A549 (cell line): ENCODE results near the gene TLR9. TPM values are rescaled to one million over a fixed set of nuclear protein-coding genes. Genes with fewer than 3 reads are reported as not detected.

ENCODE experiments used
- ATAC-seq, 2 experiments: fragments of 200-7000 bp in 1 of 2; fragments of >200 bp in 1 of 2; cut with Nextera tagmentation in 1 of 2; cut with Tn5 transposase in 1 of 2; 3 replicates each; pipeline versions ENCODE4 v1.8.0 to v1.9.1; 2018 to 2020; ENCODE audit warnings: mild to moderate bottlenecking in 1 of 2, moderate library complexity in 1 of 2
- CTCF ChIA-PET: fragments of 300-600 bp; sonication (Branson Sonifier 250); formaldehyde crosslinking; extraction: SDS; loops from one replicate; lab custom pipeline; 2021; ENCODE audit warnings: antibody characterized with exemption, inconsistent platforms; lab: Yijun Ruan, JAX
- POLR2A ChIA-PET: fragments of 350-600 bp; formaldehyde crosslinking; extraction: SDS; loops from one replicate; lab custom pipeline; 2021; ENCODE audit warnings: antibody characterized with exemption, inconsistent platforms; lab: Yijun Ruan, JAX
- DNase-seq, 2 experiments: peaks; one replicate each; pipeline versions ENCODE4 v3.0.0 to v3.0.0-alpha.2; 2011 to 2016; ENCODE audit warnings: low read depth in 1 of 2, low spot score in 1 of 2
- FAIRE-seq: peaks from 2 replicates; lab custom pipeline; 2011; peaks lifted over from hg19 to GRCh38; lab: Jason Lieb, UNC
- H3K27ac ChIP-seq, 2 experiments: fragments of >200 bp; sonication (Bioruptor Twin); formaldehyde crosslinking; 3 replicates each; pipeline ENCODE4 v1.5.1; 2016 to 2017
- H3K4me1 ChIP-seq: fragments of >200 bp; sonication (Bioruptor Twin); formaldehyde crosslinking; 3 replicates; pipeline ENCODE4 v1.6.1; 2016
- H3K4me2 ChIP-seq: fragments of >200 bp; sonication (Bioruptor Twin); formaldehyde crosslinking; 3 replicates; pipeline ENCODE4 v1.6.1; 2016
- H3K4me3 ChIP-seq: fragments of >200 bp; sonication (Bioruptor Twin); formaldehyde crosslinking; 3 replicates; pipeline ENCODE4 v1.5.1; 2016
- H3K9me3 ChIP-seq: fragments of >200 bp; sonication (Bioruptor Twin); formaldehyde crosslinking; 3 replicates; pipeline ENCODE4 v1.6.1; 2016
- EHMT2 ChIP-seq: fragments of 200-600 bp; sonication (generic); IDR thresholded peaks from 2 replicates; pipeline ENCODE4 v1.6.1; 2016; ENCODE audit warnings: antibody characterized with exemption, low read depth, mild to moderate bottlenecking, moderate library complexity
- ELK1 ChIP-seq: fragments of 150-350 bp; IDR thresholded peaks from 2 replicates; pipeline ENCODE4 v1.6.1; 2014; ENCODE audit warnings: low read depth, mild to moderate bottlenecking, low read length
- EP300 ChIP-seq, 2 experiments: fragments of >200 bp; sonication (Bioruptor Twin); formaldehyde crosslinking; IDR thresholded peaks; 2 replicates in 1 of 2; 3 replicates in 1 of 2; pipeline ENCODE4 v1.6.1; 2016 to 2017
- ESRRA ChIP-seq: fragments of 150-350 bp; IDR thresholded peaks from 2 replicates; pipeline ENCODE4 v1.6.1; 2014; ENCODE audit warnings: mild to moderate bottlenecking, low read length, borderline replicate concordance
- FOSL2 ChIP-seq, 2 experiments: fragments of 450-650 bp in 1 of 2; fragments of >200 bp in 1 of 2; sonication (Bioruptor Twin) in 1 of 2; formaldehyde crosslinking; IDR thresholded peaks; 2 replicates each; pipeline versions ENCODE4 v1.5.0 to v1.6.1; 2016 to 2020; ENCODE audit warnings: mild to moderate bottlenecking in 1 of 2, moderate library complexity in 1 of 2
- HOXA7 ChIP-seq: fragments of 250-450 bp; sonication (Bioruptor Pico); IDR thresholded peaks from 2 replicates; pipeline ENCODE4 v1.5.0; 2020; ENCODE audit warnings: mild to moderate bottlenecking, moderate library complexity
- HOXB5 ChIP-seq: fragments of 250-450 bp; sonication (Bioruptor Pico); IDR thresholded peaks from 2 replicates; pipeline ENCODE4 v1.5.0; 2020; ENCODE audit warnings: mild to moderate bottlenecking, moderate library complexity
- JUNB ChIP-seq: fragments of >200 bp; sonication (Bioruptor Twin); formaldehyde crosslinking; IDR thresholded peaks from 2 replicates; pipeline ENCODE4 v1.6.1; 2016
- MAFK ChIP-seq: fragments of 450-650 bp; IDR thresholded peaks from 2 replicates; pipeline ENCODE4 v1.6.1; 2014; ENCODE audit not compliant: partially characterized antibody
- NFE2L2 ChIP-seq: fragments of 150-350 bp; conservative IDR thresholded peaks from 2 replicates; pipeline ENCODE4 v1.6.1; 2014; ENCODE audit warnings: low read length
- NPAS2 ChIP-seq: fragments of 250-450 bp; sonication (Bioruptor Pico); IDR thresholded peaks from 2 replicates; pipeline ENCODE4 v1.8.0; 2022; ENCODE audit warnings: mild to moderate bottlenecking, moderate library complexity, borderline replicate concordance
- NR3C1 ChIP-seq: fragments of >200 bp; sonication (Bioruptor Twin); formaldehyde crosslinking; IDR thresholded peaks from 3 replicates; pipeline ENCODE4 v1.6.1; 2017
- POLR2A ChIP-seq: IDR thresholded peaks from 2 replicates; pipeline ENCODE4 v1.6.1; 2012; ENCODE audit warnings: mild to moderate bottlenecking, low read length
- RARB ChIP-seq: fragments of 250-450 bp; sonication (Bioruptor Pico); IDR thresholded peaks from 2 replicates; pipeline ENCODE4 v1.8.0; 2021; ENCODE audit warnings: mild to moderate bottlenecking, moderate library complexity
- RCOR1 ChIP-seq: fragments of 150-350 bp; IDR thresholded peaks from 2 replicates; pipeline ENCODE4 v1.6.1; 2014; ENCODE audit warnings: antibody characterized with exemption, low read length, low read depth
- REST ChIP-seq: fragments of 200-600 bp; sonication (generic); IDR thresholded peaks from 2 replicates; pipeline ENCODE4 v1.6.1; 2016; ENCODE audit warnings: antibody characterized with exemption, mild to moderate bottlenecking, moderate library complexity
- RFX5 ChIP-seq: fragments of 450-650 bp; IDR thresholded peaks from 2 replicates; pipeline ENCODE4 v1.7.1; 2014; ENCODE audit warnings: antibody characterized with exemption, mild to moderate bottlenecking, moderate library complexity
- RNF2 ChIP-seq: fragments of 200-600 bp; sonication (generic); IDR thresholded peaks from 2 replicates; pipeline ENCODE4 v1.6.1; 2016; ENCODE audit warnings: low read depth, mild to moderate bottlenecking, antibody characterized with exemption, moderate library complexity, borderline replicate concordance
- USF2 ChIP-seq: fragments of 450-650 bp; IDR thresholded peaks from 2 replicates; pipeline ENCODE4 v1.6.1; 2014; ENCODE audit warnings: antibody characterized with exemption
- ZFP36 ChIP-seq: fragments of 450-650 bp; IDR thresholded peaks from 2 replicates; pipeline ENCODE4 v1.6.1; 2014; ENCODE audit warnings: borderline replicate concordance; ENCODE audit not compliant: partially characterized antibody
- ZNF302 ChIP-seq: fragments of 250-450 bp; sonication (Bioruptor Pico); IDR thresholded peaks from 2 replicates; pipeline ENCODE4 v1.9.0; 2021; ENCODE audit warnings: inconsistent platforms, mild to moderate bottlenecking, moderate library complexity
- WGBS: methylation state at CpG from one replicate; pipeline ENCODE4 v1.1.6; 2017; ENCODE audit errors: missing lambda C conversion rate; 5-methylcytosine and 5-hydroxymethylcytosine counted together
- polyA plus RNA-seq, 4 experiments: library from polyadenylated mRNA; depleted of rRNA in 3 of 4; stranded (reverse); fragments of >200 nt; fragmentation: RNase III in 1 of 4; extraction: RNeasy Plus Mini Kit Qiagen cat#74134 plus additional on column Dnase treatment in 1 of 4; gene quantifications; 2 replicates in 3 of 4; 3 replicates in 1 of 4; pipeline ENCODE4 v1.2.3, GENCODE V29; 2011 to 2017
- TF ChIP-seq, protein P1 (sequence below): fragments of >200 bp; sonication (Bioruptor Twin); formaldehyde crosslinking; IDR thresholded peaks from 2 replicates; pipeline ENCODE4 v1.6.1; 2016

The TLR9 gene
- polyA plus RNA-seq, 2 of the 4 experiments (the other 2 are of a cell fraction), result 0.04 TPM; not detected in 1

DNA sequence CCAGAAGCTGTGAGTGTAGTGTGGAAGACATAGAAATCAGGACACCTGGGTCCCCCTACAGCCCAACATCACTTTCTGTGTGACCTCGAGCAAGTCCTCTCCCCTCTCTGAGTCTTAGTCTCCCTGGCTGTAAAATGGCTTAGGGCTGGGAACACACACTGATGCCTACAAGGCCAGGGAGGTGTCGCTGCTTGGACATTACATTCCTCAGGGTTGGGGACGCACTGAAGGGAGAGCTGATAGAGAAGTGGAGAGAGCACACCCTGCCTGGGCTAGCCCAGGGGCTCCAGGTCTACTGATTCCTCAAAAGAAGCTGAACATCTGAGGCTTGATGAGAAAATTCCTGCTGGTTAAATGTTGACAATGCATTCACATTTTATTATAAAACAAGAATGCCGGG, 33.8 kb downstream of the TLR9 start:
- no peak overlapping the region for H3K4me2 ChIP-seq
- ChIA-PET CTCF (interaction anchor here (4.5 kb wide), 1 partner anchor 29 kb away, joined by 24 read pairs; no protein-coding TSS in a partner anchor), POLR2A (no interaction called here)
- ATAC-seq (no peak), FAIRE-seq (no peak), DNase-seq (no peak)
- H3K27ac ChIP-seq, result no peak overlapping the region
- no peak for TF ChIP-seq EP300 (IDR thresholded peaks at IDR 0.05)
- TF ChIP-seq RNF2, result no peak
- H3K4me1 ChIP-seq, result peaks cover 13% of the 10 kb centered on the region
- WGBS, result 78% methylated on average over 4 of the region's 4 CpGs
- H3K9me3 ChIP-seq, result no peaks in the 10 kb centered on the region
- no peak overlapping the region for H3K4me3 ChIP-seq

DNA sequence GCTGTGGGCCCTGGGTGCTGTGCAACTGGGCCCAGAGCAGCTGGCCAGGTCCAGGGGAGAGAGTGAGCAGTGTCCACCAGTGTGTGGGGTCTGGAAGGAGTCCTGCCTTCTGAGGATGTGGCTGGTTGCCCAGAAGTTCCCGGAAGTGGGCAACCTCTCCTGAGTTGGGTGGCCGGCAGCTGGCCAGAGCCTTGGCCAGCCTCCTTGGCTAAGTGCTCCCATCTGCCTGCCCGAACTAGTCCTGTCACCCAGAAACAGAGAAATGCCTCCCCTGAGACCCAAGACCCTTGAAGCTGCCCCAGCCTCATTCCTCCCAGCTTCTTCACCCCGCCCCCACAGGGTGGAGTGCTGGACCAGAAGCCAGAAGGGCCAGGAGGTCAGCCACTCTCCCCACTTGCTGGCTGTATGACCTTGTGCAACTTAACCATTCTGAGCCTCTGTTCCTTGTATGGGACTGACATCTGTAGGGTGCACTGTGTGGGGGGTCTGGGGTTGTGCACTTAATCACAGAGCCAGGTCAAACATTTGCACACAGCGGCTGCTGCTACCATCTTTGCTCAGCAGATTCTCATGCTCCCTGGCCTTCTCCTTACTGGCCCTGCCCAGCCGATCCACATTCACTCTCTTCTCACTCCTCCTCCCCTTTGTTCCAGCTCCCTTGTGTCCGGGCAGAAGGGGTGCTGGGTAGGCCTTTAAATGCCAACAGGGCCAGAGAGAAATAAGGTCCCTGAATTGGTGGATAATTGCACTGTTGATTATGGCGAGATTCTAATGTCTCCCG, 35.0 kb downstream of the TLR9 start:
- POLR2A ChIA-PET, result no interaction called here
- CTCF ChIA-PET, result interaction anchor here (1.1 to 1.3 kb wide), 2 partner anchors 30 to 67 kb away, joined by 3 read pairs; no protein-coding TSS in a partner anchor
- H3K9me3 ChIP-seq, result no peaks in the 10 kb centered on the region
- no peak overlapping the region for H3K4me2 ChIP-seq
- DNase-seq (no peak), ATAC-seq (no peak), FAIRE-seq (no peak)
- TF ChIP-seq ZNF302 (CRISPR knock-in tag) (no peak), NPAS2 (CRISPR knock-in tag) (no peak)
- peaks cover 9% of the 10 kb centered on the region; the same call in 1 of the 3 replicates for H3K4me1 ChIP-seq
- no peak overlapping the region for H3K4me3 ChIP-seq
- no peak overlapping the region for H3K27ac ChIP-seq
- 76% methylated on average over 5 of the region's 9 CpGs for WGBS

GRCh38 chr3:52188556-52188955, 36.9 kb downstream of the TLR9 start:
- TF ChIP-seq USF2, result no peak
- no peak for TF ChIP-seq POLR2A
- TF ChIP-seq, protein P1, sequence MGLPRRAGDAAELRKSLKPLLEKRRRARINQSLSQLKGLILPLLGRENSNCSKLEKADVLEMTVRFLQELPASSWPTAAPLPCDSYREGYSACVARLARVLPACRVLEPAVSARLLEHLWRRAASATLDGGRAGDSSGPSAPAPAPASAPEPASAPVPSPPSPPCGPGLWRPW, result no peak
- no peak for TF ChIP-seq HOXB5 (CRISPR knock-in tag)
- TF ChIP-seq FOSL2 (IDR thresholded peaks at IDR 0.05), result no peak
- no peak for TF ChIP-seq FOSL2 (CRISPR knock-in tag; IDR thresholded peaks at IDR 0.05)
- TF ChIP-seq NR3C1, result no peak
- TF ChIP-seq ESRRA, result no peak
- no peak for TF ChIP-seq HOXA7 (CRISPR knock-in tag)
- TF ChIP-seq JUNB, result no peak
- TF ChIP-seq EHMT2, result no peak
- TF ChIP-seq RNF2, result no peak
- H3K9me3 ChIP-seq, result no peaks in the 10 kb centered on the region
- DNase-seq, result no peak
- ChIA-PET CTCF (no interaction called here), POLR2A (no interaction called here)
- WGBS, result 70% methylated on average over 1 of the region's 1 CpG
- no peak for FAIRE-seq
- no peak overlapping the region for H3K4me3 ChIP-seq
- no peak overlapping the region for H3K4me2 ChIP-seq
- ATAC-seq, result no peak
- peaks cover 9% of the 10 kb centered on the region; the same call in 1 of the 3 replicates for H3K4me1 ChIP-seq
- no peak overlapping the region for H3K27ac ChIP-seq

GRCh38 chr3:52186729-52187128, 38.7 kb downstream of the TLR9 start:
- no peak overlapping the region for H3K4me3 ChIP-seq
- CTCF ChIA-PET, result interaction anchor here (0.6 kb wide), 1 partner anchor 37 kb away, joined by 3 read pairs; no protein-coding TSS in a partner anchor
- TF ChIP-seq ELK1 (no peak), NFE2L2 (no peak), ZFP36 (no peak), RCOR1 (no peak), RARB (CRISPR knock-in tag) (no peak), RFX5 (no peak), RNF2 (no peak), REST (no peak), MAFK (no peak)
- H3K9me3 ChIP-seq, result no peaks in the 10 kb centered on the region
- H3K4me1 ChIP-seq, result no peaks in the 10 kb centered on the region
- DNase-seq (no peak), FAIRE-seq (no peak), ATAC-seq (no peak)
- WGBS, result 90% methylated on average over 9 of the region's 9 CpGs
- H3K4me2 ChIP-seq, result no peak overlapping the region
- POLR2A ChIA-PET, result no interaction called here
- H3K27ac ChIP-seq, result no peak overlapping the region
